GM21528 (cell line): ENCODE measurements around the gene MORN5.

Source experiments
- ATAC-seq: cut with Tn5 transposase; IDR thresholded peaks from one replicate; pipeline ENCODE4 v1.9.1; 2021; ENCODE audit warnings: mild to moderate bottlenecking, moderate library complexity; ENCODE audit not compliant: unreplicated experiment, low FRiP score

MORN5 gene

GRCh38 chr9:122186301-122186700 is 26.6 kb downstream of the MORN5 start:
- ATAC-seq = no peak

- ATAC-seq = no peak
Measured at GRCh38 chr9:122186777-122187470, 27.2 kb downstream of the MORN5 start.

GRCh38 chr9:122188369-122188768 is 28.7 kb downstream of the MORN5 start:
- no peak for ATAC-seq

- no peak for ATAC-seq
Measured at GRCh38 chr9:122190597-122191381, 31.1 kb downstream of the MORN5 start.

GRCh38 chr9:122191584-122191983 is 31.9 kb downstream of the MORN5 start:
- no peak for ATAC-seq

- ATAC-seq = no peak
Measured at GRCh38 chr9:122192261-122192875, 32.7 kb downstream of the MORN5 start.

- ATAC-seq = no peak
Measured at GRCh38 chr9:122192914-122193525, 33.3 kb downstream of the MORN5 start.

GRCh38 chr9:122193651-122194050 is 33.9 kb downstream of the MORN5 start:
- ATAC-seq = no peak

GRCh38 chr9:122195875-122196274 is 36.2 kb downstream of the MORN5 start:
- no peak for ATAC-seq

GRCh38 chr9:122197426-122197825 is 37.7 kb downstream of the MORN5 start:
- ATAC-seq = no peak

GRCh38 chr9:122197882-122198281 is 38.2 kb downstream of the MORN5 start:
- no peak for ATAC-seq

- no peak for ATAC-seq
Measured at GRCh38 chr9:122200960-122201595, 41.4 kb downstream of the MORN5 start.

- no peak for ATAC-seq
Measured at GRCh38 chr9:122201641-122202040, 41.9 kb downstream of the MORN5 start.

GRCh38 chr9:122202111-122202510 is 42.4 kb downstream of the MORN5 start:
- ATAC-seq = no peak

GRCh38 chr9:122204055-122204454 is 44.3 kb downstream of the MORN5 start:
- no peak for ATAC-seq

GRCh38 chr9:122204491-122204890 is 44.8 kb downstream of the MORN5 start:
- ATAC-seq = no peak

GRCh38 chr9:122205176-122205575 is 45.5 kb downstream of the MORN5 start:
- ATAC-seq = no peak

GRCh38 chr9:122206118-122207046 is 46.7 kb downstream of the MORN5 start:
- ATAC-seq = no peak

- no peak for ATAC-seq
Measured at GRCh38 chr9:122207096-122207495, 47.4 kb downstream of the MORN5 start.

GRCh38 chr9:122209451-122209850 is 49.7 kb downstream of the MORN5 start:
- ATAC-seq = no peak
